IMR-90 (cell line): ENCODE results near the gene IGFBPL1. TPM values are rescaled to one million over a fixed set of nuclear protein-coding genes. Genes with fewer than 3 reads are reported as not detected.

Experiments
- ATAC-seq: fragments of 200-7000 bp; cut with Tn5 transposase; 2 replicates; pipeline ENCODE4 v1.9.1; 2020; ENCODE audit warnings: low read depth, mild to moderate bottlenecking, moderate library complexity
- BruUV-seq: library from RNA; stranded (reverse); fragments of 400-500 nt; replicated peaks from 2 replicates; lab custom pipeline; 2021; lab: Mats Ljungman, UMichigan
- CTCF ChIA-PET: fragments of 300-600 bp; formaldehyde crosslinking; extraction: SDS; loops from one replicate; lab custom pipeline; 2021; ENCODE audit warnings: antibody characterized with exemption; lab: Yijun Ruan, JAX
- POLR2A ChIA-PET: fragments of 300-600 bp; sonication (Branson Sonifier 250); formaldehyde crosslinking; loops from one replicate; lab custom pipeline; 2022; ENCODE audit warnings: antibody characterized with exemption; ENCODE audit not compliant: unreplicated experiment; lab: Charles Lee
- DNase-seq: peaks from one replicate; pipeline ENCODE4 v3.0.0; 2013
- H2AFZ ChIP-seq: replicated peaks from 2 replicates; pipeline ENCODE3; 2013; ENCODE audit warnings: low read length, mild to moderate bottlenecking; ENCODE audit not compliant: poor library complexity
- H2AK5ac ChIP-seq: 2 replicates; pipeline ENCODE4 v1.6.1; 2013; ENCODE audit warnings: low read depth, low read length, inconsistent platforms
- H2AK9ac ChIP-seq: replicated peaks from 2 replicates; pipeline ENCODE3; 2013; ENCODE audit warnings: mild to moderate bottlenecking, low read depth, low read length, moderate library complexity; ENCODE audit not compliant: poor library complexity
- H2BK120ac ChIP-seq: 2 replicates; pipeline ENCODE4 v1.6.1; 2013; ENCODE audit warnings: low read depth, low read length, inconsistent platforms
- H2BK15ac ChIP-seq: 3 replicates; pipeline ENCODE4 v1.6.1; 2013; ENCODE audit warnings: low read depth, low read length, inconsistent platforms
- H2BK20ac ChIP-seq: 2 replicates; pipeline ENCODE4 v1.6.1; 2013; ENCODE audit warnings: low read depth, mild to moderate bottlenecking, inconsistent platforms, low read length, moderate library complexity
- H2BK5ac ChIP-seq: 2 replicates; pipeline ENCODE4 v1.6.1; 2013; ENCODE audit warnings: mild to moderate bottlenecking, low read depth, low read length, inconsistent platforms; ENCODE audit not compliant: poor library complexity, severe bottlenecking
- H3K14ac ChIP-seq: replicated peaks from 2 replicates; pipeline ENCODE4 v1.6.1; 2013; ENCODE audit warnings: low read depth, low read length, inconsistent platforms
- H3K18ac ChIP-seq: 2 replicates; pipeline ENCODE4 v1.6.1; 2013; ENCODE audit warnings: low read depth, low read length, control low read depth
- H3K23ac ChIP-seq: 2 replicates; pipeline ENCODE4 v1.6.1; 2013; ENCODE audit warnings: low read depth, low read length, inconsistent platforms
- H3K27ac ChIP-seq: 2 replicates; pipeline ENCODE4 v1.5.1; 2013; ENCODE audit warnings: mild to moderate bottlenecking, control low read depth, low read length; ENCODE audit not compliant: insufficient read depth
- H3K27me3 ChIP-seq: 2 replicates; pipeline ENCODE4 v1.6.1; 2013; ENCODE audit warnings: low read length; ENCODE audit not compliant: control insufficient read depth, insufficient read depth
- H3K36me3 ChIP-seq: 2 replicates; pipeline ENCODE4 v1.6.1; 2013; ENCODE audit warnings: low read length, mixed read lengths; ENCODE audit not compliant: control insufficient read depth, insufficient read depth
- H3K4ac ChIP-seq: 2 replicates; pipeline ENCODE4 v1.6.1; 2013; ENCODE audit warnings: low read depth, low read length, inconsistent platforms
- H3K4me1 ChIP-seq: 2 replicates; pipeline ENCODE4 v1.6.1; 2013; ENCODE audit warnings: low read length, mixed read lengths; ENCODE audit not compliant: control insufficient read depth, insufficient read depth
- H3K4me2 ChIP-seq: 2 replicates; pipeline ENCODE4 v1.6.1; 2013; ENCODE audit warnings: low read depth, mild to moderate bottlenecking, control low read depth, low read length, moderate library complexity
- H3K4me3 ChIP-seq: 2 replicates; pipeline ENCODE4 v1.5.1; 2013; ENCODE audit warnings: low read depth, mild to moderate bottlenecking, control low read depth, low read length, moderate library complexity; ENCODE audit not compliant: insufficient read depth
- H3K56ac ChIP-seq: 2 replicates; pipeline ENCODE4 v1.6.1; 2013; ENCODE audit warnings: low read length, inconsistent platforms; ENCODE audit not compliant: insufficient read depth; ENCODE audit errors: extremely low read depth
- H3K79me1 ChIP-seq, 2 experiments: 2 replicates each; pipeline ENCODE4 v1.6.1; 2013; ENCODE audit warnings: low read length in 2 of 2, inconsistent platforms in 1 of 2, low read depth in 1 of 2
- H3K9ac ChIP-seq: 2 replicates; pipeline ENCODE4 v1.6.1; 2013; ENCODE audit warnings: low read depth, low read length, control low read depth
- H3K9me1 ChIP-seq: 2 replicates; pipeline ENCODE4 v1.6.1; 2013; ENCODE audit warnings: low read length, inconsistent platforms; ENCODE audit not compliant: insufficient read depth
- H3K9me3 ChIP-seq: 2 replicates; pipeline ENCODE4 v1.6.1; 2013; ENCODE audit warnings: low read length; ENCODE audit not compliant: control insufficient read depth, insufficient read depth
- H4K20me1 ChIP-seq: 2 replicates; pipeline ENCODE4 v1.6.1; 2013; ENCODE audit warnings: low read length, inconsistent platforms; ENCODE audit not compliant: insufficient read depth
- H4K5ac ChIP-seq: 2 replicates; pipeline ENCODE4 v1.6.1; 2013; ENCODE audit warnings: mild to moderate bottlenecking, low read depth, low read length, control low read depth
- H4K8ac ChIP-seq, 2 experiments: 2 replicates each; pipeline ENCODE4 v1.6.1; 2013; ENCODE audit warnings: low read depth in 2 of 2, low read length in 2 of 2, control low read depth in 1 of 2, inconsistent platforms in 1 of 2
- H4K91ac ChIP-seq: 2 replicates; pipeline ENCODE4 v1.6.1; 2013; ENCODE audit warnings: low read depth, low read length, inconsistent platforms; ENCODE audit not compliant: insufficient read depth
- BHLHE40 ChIP-seq: fragments of 150-350 bp; IDR thresholded peaks from 2 replicates; pipeline ENCODE4 v1.6.1; 2016; ENCODE audit warnings: mild to moderate bottlenecking, low read depth, low read length
- CHD1 ChIP-seq: IDR thresholded peaks from 2 replicates; pipeline ENCODE4 v1.6.1; 2012; ENCODE audit warnings: low read depth, low read length, improper control_type of control experiment
- MAFK ChIP-seq: IDR thresholded peaks from 2 replicates; pipeline ENCODE4 v1.6.1; 2012; ENCODE audit warnings: low read depth, low read length, improper control_type of control experiment
- MAZ ChIP-seq: IDR thresholded peaks from 2 replicates; pipeline ENCODE4 v1.6.1; 2012; ENCODE audit warnings: low read depth, mild to moderate bottlenecking, low read length, improper control_type of control experiment, moderate library complexity, borderline replicate concordance
- MXI1 ChIP-seq: IDR thresholded peaks from 2 replicates; pipeline ENCODE4 v1.6.1; 2012; ENCODE audit warnings: low read depth, mild to moderate bottlenecking, low read length, moderate library complexity, borderline replicate concordance
- NFE2L2 ChIP-seq: fragments of 150-350 bp; IDR thresholded peaks from 2 replicates; pipeline ENCODE4 v1.6.1; 2016; ENCODE audit warnings: low read depth, mild to moderate bottlenecking, low read length
- RCOR1 ChIP-seq: IDR thresholded peaks from 2 replicates; pipeline ENCODE4 v1.6.1; 2012; ENCODE audit warnings: mild to moderate bottlenecking, low read length, improper control_type of control experiment; ENCODE audit not compliant: insufficient replicate concordance
- WGBS, 2 experiments: methylation state at CpG; one replicate each; pipeline versions ENCODE4 v1.1.5 to v1.1.7; 2013; ENCODE audit warnings: missing lambda C conversion rate in 2 of 2; ENCODE audit not compliant: insufficient read length in 1 of 2; ENCODE audit errors: extremely low coverage in 2 of 2; 5-methylcytosine and 5-hydroxymethylcytosine counted together
- dilution Hi-C: fragments of 300-500 bp; cut with HindIII; formaldehyde crosslinking; loops from one replicate; pipeline ENCODE4 v1.14.3; 2018; ENCODE audit warnings: low sequenced_read_pairs; ENCODE audit not compliant: unreplicated experiment
- in situ Hi-C: fragments of 300-500 bp; cut with MboI; formaldehyde crosslinking; loops from 3 replicates; pipeline ENCODE4 v1.14.3; 2019; ENCODE audit warnings: low sequenced_read_pairs, inconsistent platforms, mixed read lengths
- intact Hi-C: fragments of 100-400 bp; cut with micrococcal nuclease; formaldehyde crosslinking; loops from 2 replicates; pipeline ENCODE4 v1.10.0; 2022
- polyA plus RNA-seq, 3 experiments: library from polyadenylated mRNA; depleted of rRNA; stranded (reverse); fragments of >200 nt; gene quantifications; 2 replicates each; pipeline ENCODE4 v1.2.3, GENCODE V29; 2012; ENCODE audit warnings: low replicate concordance in 1 of 3
- total RNA-seq: library from RNA; depleted of rRNA; stranded (reverse); fragments of >200 nt; gene quantifications from 2 replicates; pipeline ENCODE4 v1.2.3, GENCODE V29; 2012
- TF ChIP-seq, protein P1 (sequence below): conservative IDR thresholded peaks from 2 replicates; pipeline ENCODE4 v1.5.1; 2012; ENCODE audit warnings: mild to moderate bottlenecking, low read depth, low read length, improper control_type of control experiment

Gene IGFBPL1
- total and polyA plus RNA-seq, 2 of the 4 experiments (the other 2 are of a cell fraction): not detected

DNA sequence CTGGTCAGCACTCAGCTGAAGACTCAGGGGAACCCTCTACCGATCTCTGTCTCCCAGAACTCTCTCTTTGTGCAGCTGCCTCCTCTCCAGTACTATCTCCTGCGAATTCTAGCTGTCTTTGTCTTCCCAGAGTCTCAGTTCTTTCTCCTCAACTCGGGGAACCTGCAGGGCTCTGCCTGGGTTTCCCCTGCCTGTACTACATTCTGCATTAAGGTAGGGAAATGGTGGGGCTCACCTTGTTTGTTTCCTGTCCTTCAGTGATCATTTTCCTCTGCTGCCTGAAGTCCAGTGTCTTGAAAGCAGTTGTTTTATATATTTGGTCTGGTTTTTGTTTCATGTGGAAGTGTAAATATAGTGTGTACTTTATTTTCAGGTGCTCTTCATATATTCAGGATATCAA, 43.1 kb upstream of the IGFBPL1 start:
- in situ Hi-C loops (loop anchor here (10.0 kb wide), 1 partner anchor 57 kb away; no protein-coding TSS in a partner anchor), dilution Hi-C loops (no loop called here), intact Hi-C loops (loop anchor here (10.0 kb wide), 1 partner anchor 63 kb away; no protein-coding TSS in a partner anchor)
- H4K8ac ChIP-seq: no peak overlapping the region
- BruUV-seq: no TSS peak
- no peak overlapping the region for H3K4me2 ChIP-seq
- H3K56ac ChIP-seq: no peak overlapping the region
- no peaks in the 10 kb centered on the region for H3K9me1 ChIP-seq
- H3K9ac ChIP-seq: no peak overlapping the region
- H2BK20ac ChIP-seq: no peak overlapping the region
- H2BK5ac ChIP-seq: no peak overlapping the region
- H3K9me3 ChIP-seq: no peaks in the 10 kb centered on the region
- H3K4ac ChIP-seq: no peak overlapping the region
- peaks cover 5% of the 10 kb centered on the region for H3K27me3 ChIP-seq
- no peak overlapping the region for H4K5ac ChIP-seq
- no peak overlapping the region for H3K14ac ChIP-seq
- no peak overlapping the region for H3K27ac ChIP-seq
- H3K23ac ChIP-seq: no peak overlapping the region
- no peak overlapping the region for H2AK9ac ChIP-seq
- no peak overlapping the region for H2AK5ac ChIP-seq
- H2BK120ac ChIP-seq: no peak overlapping the region
- H4K20me1 ChIP-seq: no peaks in the 10 kb centered on the region
- ChIA-PET CTCF (no interaction called here), POLR2A (interaction anchor here (0.7 kb wide), 1 partner anchor 57 kb away, joined by 3 read pairs; no protein-coding TSS in a partner anchor)
- H3K79me1 ChIP-seq: no peaks in the 10 kb centered on the region
- no peak overlapping the region for H2AFZ ChIP-seq
- H2BK15ac ChIP-seq: no peak overlapping the region
- H3K4me1 ChIP-seq: no peaks in the 10 kb centered on the region
- 33% methylated on average over 1 of the region's 3 CpGs; no CpG with 5 or more reads in 1 of the 2 experiments for WGBS, 2 experiments
- TF ChIP-seq NFE2L2 (no peak), BHLHE40 (no peak), CHD1 (no peak), RCOR1 (no peak), MXI1 (no peak), MAFK (no peak), MAZ (no peak)
- TF ChIP-seq, protein P1, sequence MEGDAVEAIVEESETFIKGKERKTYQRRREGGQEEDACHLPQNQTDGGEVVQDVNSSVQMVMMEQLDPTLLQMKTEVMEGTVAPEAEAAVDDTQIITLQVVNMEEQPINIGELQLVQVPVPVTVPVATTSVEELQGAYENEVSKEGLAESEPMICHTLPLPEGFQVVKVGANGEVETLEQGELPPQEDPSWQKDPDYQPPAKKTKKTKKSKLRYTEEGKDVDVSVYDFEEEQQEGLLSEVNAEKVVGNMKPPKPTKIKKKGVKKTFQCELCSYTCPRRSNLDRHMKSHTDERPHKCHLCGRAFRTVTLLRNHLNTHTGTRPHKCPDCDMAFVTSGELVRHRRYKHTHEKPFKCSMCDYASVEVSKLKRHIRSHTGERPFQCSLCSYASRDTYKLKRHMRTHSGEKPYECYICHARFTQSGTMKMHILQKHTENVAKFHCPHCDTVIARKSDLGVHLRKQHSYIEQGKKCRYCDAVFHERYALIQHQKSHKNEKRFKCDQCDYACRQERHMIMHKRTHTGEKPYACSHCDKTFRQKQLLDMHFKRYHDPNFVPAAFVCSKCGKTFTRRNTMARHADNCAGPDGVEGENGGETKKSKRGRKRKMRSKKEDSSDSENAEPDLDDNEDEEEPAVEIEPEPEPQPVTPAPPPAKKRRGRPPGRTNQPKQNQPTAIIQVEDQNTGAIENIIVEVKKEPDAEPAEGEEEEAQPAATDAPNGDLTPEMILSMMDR: no peak
- H3K4me3 ChIP-seq: no peak overlapping the region
- no peak overlapping the region for H4K91ac ChIP-seq
- no peaks in the 10 kb centered on the region for H3K36me3 ChIP-seq
- DNase-seq (no peak), ATAC-seq (no peak)
- no peak overlapping the region for H3K18ac ChIP-seq
